Stimulated activated CD4-positive, alpha-beta T cell treated with anti-CD3 and anti-CD28 coated beads, Interleukin-12 subunit alpha, Interleukin-12 subunit beta, amount 100 ng/mL, for 24 hours (primary cell): ENCODE data around the gene RAMP3.
"Not testable (repeated sequence)": the region's sequence is repeated elsewhere in the genome, so short reads cannot be mapped to it uniquely, and the experiment has no call there.

Experiments
- DNase-seq, 2 experiments: peaks; one replicate each; pipeline ENCODE4 v3.0.0-alpha.2; 2020; ENCODE audit warnings: low read depth in 2 of 2

RAMP3 gene

DNA sequence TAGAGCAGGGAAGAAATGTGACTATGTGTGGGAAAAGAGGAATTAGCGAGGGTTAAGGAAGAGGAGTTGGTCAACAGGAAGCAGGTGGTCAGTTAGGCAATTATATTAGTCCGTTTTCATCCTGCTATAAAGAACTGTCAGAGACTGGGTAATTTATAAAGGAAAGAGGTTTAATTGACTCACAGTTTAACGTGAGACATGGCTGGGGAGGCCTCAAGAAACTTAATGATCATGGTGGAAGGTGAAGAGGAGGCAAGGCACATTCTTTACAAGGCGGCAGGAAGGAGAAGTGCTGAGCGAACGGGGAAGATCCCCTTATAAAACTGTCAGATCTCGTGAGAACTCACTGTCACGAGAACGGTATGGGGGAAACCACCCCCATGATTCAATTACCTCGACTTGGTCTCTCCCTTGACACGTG is 35.0 kb downstream of the RAMP3 start:
- no peak for DNase-seq

DNA sequence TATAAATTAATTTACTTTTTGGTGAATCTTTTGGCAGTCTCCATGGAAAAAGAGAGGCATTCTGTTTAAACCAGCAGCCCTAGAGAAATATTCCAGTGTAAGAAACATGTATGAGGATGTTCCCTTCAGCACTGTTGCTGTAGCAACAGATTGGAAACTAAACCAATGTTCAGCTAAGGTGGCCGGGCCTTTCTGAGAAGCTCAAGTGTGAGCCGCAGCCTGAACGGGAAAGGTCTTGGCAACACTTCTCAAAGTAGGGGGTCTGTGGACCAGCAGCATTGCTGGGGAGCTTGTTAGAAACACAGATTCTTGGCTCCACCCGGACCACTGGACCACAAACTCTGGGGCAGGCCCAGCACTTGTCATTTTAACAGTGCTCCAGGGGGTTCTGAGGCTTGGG is 36.2 kb downstream of the RAMP3 start:
- DNase-seq, result no peak

DNA sequence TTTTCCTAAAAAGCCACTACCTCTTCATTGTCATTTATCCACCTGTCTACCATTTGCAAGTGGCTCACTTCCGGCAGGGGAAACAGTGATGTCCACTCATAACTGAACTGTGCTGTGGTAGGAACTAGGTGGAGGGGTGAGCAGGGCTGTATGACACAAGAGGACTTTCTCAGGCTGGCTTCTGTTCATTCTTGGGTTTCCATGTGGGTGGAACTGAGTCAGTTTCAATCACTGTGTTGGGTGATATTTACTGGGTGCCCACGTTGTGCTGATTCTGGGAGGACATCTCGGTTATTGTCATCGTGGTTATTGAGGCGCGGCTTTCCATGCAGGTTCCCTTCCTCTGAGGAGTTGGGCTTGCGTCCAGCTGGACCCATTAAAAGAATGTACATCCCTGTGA is 38.8 kb downstream of the RAMP3 start:
- DNase-seq, result peak; percentile 18 to 62

DNA sequence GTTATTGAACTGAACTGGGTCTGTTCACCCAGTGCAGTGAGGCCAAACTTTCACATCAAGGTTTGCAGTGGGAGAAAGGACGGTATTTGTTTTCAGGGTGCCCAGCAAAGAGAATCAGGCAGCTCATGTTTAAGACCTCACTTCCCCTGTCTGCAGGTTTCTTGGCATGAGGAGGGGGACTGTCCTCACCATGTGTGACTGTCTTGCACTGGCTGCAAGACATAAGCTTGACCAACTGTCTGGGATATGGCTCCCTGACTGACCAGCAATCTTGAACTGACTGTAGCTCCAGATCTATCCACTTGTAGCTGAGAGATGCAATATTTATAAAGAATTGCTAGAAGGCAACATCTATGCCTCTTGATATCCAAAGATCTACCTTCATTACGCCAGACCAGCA is 39.9 kb downstream of the RAMP3 start:
- DNase-seq, result no peak

DNA sequence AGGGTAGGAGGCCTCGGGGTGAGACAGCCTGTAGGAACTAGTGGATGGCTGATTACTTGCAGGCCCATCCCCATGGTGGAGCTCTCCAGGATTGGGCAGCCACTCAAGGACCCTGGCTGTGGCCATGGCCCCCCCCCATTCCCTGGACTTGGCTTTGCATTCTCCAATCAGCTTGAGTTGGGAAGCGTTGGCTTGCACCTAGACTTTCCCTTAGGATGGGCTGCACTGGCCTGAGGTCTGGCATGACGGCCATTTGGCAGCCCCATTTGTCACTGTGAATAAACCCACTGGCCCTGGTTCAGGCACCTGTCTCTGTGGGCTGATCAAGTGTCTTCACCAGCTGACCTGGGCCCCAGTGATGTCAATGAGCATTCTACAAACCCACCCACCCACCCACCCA is 41.4 kb downstream of the RAMP3 start:
- DNase-seq, result no peak

DNA sequence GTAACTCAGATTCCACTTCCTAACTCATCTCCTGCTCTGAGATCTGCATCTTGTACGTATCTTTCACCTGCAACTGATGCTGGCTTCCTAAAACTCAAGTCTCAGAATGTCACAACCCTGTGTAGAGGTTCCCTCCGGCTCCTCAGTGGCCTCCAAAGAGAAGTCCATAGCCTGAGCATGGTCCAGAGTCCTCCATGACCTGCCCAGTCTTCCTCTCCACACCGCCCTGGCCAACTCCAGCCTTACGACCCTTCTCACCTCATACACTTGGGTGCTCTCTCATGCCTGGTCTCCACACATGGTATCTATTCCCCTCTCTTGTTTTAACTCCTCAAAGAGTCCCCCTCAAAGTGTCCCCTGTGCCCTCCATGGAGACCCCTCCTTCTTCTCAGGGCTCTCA is 41.9 kb downstream of the RAMP3 start:
- DNase-seq, result no peak

DNA sequence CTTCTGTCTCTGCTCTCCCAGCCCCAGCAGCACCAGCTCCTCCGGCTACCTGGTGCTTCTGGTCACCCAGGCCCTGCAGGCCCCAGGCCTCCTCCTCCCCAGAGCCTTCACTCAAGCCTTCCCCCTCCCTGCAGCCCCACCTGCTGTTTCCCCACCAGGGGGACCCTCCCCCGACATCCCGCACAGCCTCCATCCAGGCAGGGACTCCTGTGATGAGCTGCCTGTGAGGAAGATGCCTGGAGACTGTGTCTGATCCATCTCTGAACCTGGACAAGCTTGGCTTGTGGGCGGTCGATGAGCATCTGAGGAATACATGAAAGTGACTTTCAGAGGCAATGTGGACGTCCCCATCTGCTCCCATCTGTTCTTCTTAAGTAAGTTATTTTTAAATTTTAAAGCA is 45.0 kb downstream of the RAMP3 start:
- DNase-seq, result no peak

DNA sequence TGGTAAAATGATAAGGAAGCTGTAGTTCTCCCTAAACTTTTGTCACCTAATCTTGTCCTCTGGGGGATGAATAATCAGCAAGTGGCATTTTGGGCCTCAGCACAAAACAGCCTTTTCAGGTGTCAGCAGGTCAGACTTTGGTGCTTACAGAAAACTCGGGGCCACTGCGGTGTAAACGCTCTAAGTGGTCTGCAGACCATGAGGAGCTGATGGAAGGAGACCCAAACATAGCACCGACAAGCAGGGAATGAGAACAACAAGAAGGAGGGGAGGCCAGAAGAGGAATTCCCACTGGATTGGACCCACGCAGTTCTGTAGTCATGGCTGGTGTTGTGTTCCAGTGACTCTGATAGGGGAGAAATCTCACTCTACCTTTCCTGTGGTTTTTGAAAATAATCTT is 45.4 kb downstream of the RAMP3 start:
- DNase-seq, result no peak

DNA sequence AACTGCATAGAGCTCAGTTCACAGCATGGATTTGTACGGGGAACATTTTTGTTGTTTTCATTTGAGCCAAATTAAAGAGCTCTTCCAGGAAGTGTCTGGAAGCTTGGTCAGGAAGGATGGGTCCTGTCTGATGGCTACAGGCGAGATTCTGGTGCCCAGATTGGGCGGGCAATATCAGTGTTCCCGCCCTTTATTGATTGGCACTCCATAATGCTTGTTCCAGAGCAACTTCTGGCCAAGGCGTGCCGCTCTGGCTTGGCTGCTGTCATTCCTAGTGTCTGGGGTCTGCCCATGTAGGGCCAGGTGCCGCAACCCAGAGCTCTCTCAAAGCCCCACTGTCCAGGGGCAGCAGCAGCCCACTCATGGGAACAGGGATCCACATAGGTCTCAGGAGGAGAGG is 45.9 kb downstream of the RAMP3 start:
- DNase-seq, result no peak

DNA sequence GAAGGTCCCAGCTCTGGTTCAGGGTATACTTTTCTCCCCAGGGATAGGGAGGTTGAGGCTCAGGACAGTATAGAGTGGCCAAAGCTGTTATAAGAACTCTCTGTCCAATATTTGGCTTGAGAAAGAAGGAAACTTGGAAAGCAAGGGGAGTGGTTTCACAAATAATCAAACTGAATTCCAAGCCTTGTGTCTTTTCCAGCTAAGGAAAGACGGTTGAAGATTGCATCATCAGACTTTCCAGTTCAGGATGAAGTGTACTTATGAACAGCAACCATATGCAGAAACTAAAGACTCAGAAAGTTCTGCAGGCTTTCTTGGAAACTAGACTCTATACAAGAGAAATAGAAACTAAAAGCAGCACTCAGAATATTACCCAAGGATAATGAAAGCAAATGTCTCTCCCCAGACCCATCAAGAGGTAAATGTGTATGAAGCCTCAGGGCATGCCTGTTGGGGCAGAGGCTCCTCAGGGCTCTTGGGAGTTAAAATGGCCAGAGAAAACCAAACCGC is 46.4 kb downstream of the RAMP3 start:
- DNase-seq, result no peak

DNA sequence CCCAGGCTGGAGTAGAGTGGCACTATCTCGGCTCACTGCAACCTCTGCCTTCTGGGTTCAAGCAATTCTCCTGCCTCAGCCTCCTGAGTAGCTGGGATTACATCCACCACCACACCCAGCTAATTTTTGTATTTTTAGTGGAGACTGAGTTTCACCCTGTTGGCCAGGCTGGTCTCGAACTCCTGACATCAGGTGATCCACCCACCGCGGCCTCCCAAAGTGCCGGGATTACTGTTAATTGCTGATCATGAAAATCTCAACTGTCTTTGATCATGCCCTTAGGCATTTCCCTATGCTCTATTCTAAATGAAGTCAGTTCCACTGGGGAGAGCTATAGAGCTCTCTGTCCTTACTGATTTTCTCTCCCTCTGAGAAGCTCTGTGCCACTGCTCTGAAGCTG is 48.7 kb downstream of the RAMP3 start:
- not testable (repeated sequence) for DNase-seq

DNA sequence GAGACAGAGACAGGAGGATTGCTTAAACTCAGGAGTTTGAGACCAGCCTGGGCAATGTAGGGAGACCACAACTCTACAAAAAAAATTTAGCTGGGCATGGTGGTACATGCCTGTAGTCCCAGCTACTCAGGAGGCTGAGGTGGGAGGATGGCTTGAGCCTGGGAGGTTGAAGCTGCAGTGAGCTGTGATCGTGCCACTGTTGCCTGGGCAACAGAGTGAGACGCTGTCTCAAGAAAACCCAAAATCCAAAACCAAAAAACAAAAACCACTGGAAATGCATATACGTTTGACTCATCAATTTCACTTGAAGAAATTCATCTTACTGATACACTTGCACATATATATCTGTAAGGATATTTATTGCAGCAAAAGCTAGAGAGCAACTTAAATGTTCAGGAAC is 52.3 kb downstream of the RAMP3 start:
- not testable (repeated sequence) for DNase-seq

DNA sequence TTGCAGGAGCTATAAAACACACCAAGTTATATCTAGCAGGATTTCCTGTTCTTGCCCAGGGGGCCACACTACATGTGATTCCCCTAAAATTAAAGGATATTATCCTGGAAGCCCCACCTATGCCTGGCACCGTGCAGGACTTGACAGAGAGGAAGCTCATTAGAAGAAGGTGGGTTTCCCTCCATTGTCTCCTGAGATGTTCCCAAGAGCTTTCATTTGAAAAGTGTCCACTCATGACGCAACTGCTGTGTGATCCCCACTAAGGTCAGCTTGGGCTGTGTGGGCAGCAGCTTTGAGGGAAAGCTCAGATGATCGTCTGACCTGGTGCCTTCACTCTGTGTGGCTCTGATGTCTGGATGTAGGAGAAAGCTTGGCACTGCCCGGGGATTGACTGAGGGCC is 53.5 kb downstream of the RAMP3 start:
- DNase-seq, result no peak

DNA sequence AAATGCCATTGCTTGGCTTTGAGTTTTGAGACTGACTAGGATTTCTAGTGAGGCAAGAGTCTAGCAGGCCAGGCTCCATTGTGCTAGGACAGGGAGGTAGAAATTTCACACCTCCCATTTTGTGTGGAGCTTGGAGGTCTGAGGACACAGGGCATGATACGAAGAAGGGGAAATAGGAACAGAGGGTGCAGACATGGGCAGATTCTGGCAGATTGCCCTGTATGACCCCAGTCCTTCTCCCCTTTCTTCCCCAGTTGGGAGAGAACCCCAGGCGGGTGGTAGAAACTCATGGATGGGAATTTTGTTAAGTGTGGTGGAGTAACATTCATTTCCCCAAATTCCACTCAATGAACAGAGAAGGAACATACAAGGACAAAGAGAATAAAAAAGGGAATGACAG is 54.4 kb downstream of the RAMP3 start:
- no peak for DNase-seq

DNA sequence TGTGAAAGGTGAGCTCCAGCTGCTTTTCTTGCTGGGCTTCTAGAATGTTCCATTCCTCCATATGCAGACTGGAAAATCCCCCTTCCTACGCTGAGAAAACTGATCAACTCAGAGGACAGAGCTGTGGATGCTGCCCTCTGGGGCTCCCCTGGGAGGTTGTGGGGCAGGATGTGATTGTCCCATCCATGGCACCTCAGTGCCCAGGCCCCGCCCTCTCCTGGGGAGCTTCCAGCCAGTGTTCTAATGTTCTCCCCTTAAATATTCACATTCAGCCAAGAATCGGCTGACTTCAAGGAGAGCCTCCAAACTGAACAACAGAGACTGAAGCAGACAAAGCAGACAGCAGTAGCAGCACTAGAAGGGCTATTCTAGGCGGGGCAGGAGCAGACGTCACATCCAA is 55.0 kb downstream of the RAMP3 start:
- DNase-seq, result no peak

DNA sequence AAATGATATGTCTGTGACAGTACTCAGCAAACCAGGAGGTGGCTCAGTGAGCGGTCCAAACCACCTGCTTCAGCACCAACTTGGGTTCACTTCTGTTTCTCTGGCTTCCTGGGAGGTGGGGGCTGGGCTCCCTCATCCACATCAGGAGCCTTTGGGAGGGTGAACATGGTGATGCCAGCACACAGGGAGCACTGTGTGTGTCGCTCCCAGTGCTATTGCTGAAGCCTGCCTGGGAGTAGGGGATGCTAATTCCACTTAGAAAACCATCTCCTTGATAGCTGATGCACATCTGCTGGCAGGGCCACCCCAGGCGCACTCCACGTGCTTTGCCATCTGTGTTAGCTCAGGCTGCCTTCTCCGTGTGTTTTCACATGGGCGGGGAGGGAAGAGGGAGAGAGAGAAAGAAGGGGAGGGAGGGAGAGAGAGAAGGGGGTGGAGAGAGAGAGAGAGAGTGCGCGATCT is 58.0 kb downstream of the RAMP3 start:
- no peak for DNase-seq

DNA sequence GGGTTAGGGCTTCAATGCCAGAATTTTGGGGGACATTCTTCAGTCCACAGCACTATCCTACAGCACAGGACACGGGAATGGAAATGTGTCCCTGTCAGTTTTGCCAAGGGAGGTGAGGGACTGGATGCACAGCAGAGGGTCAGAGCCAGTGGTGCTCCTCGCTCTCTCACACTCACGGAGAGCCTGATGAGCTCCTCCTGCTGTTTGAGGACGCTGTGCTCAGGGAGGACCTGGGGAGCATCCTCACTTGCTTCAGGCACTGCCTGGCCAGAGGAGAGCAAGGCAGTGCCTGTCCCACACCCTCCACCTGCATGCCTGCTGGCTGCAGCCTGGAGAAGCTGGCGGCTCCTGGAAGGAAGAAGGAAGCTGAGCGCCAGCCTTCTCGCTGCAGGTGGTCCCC is 58.6 kb downstream of the RAMP3 start:
- DNase-seq, result no peak

DNA sequence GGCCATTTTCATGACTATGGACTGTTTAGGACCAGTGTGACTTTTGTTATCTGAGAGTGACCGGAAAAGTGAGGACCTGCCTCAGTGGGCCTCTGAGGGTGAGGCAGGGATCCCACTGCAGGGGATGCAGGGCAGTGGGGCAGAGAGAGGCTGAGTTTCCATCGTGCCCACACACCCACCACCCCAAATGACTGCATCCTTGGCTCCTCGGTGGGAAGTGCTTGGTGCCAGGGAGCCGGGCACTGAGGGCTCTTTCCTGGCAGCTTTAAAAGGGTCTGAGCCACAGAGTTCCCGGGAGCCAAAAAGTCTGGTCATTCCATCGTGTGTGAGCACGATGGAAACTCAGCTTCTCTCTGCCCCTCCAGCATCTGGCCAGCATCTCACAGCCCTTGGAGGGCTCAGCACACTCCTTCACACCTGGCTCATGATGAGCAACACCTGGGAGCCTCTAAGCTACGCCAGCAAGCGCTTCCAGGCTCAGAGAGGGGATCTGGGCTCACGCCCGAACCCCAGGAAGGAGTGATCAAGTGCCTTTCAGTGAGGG is 59.1 kb downstream of the RAMP3 start:
- DNase-seq, result no peak

DNA sequence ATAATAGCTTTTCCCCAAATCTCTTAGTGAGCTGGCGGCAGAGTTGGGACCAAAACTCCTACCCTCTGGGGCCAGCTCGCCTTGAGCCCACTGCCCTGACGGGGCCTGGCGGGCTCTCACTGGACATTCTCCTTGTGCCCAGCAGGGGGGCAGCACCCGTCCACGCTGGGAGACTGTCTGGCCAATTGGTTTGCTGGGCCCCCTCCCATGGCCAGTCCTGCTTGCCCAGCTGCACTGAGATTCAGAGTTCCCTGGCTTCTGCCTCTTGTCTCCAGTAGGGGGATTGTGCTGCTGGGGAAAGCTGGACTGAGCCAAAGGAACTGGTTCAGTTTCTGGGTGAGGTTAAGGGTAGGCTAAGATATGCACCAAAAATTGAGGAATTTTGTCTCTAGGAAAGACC is 59.8 kb downstream of the RAMP3 start:
- no peak for DNase-seq

DNA sequence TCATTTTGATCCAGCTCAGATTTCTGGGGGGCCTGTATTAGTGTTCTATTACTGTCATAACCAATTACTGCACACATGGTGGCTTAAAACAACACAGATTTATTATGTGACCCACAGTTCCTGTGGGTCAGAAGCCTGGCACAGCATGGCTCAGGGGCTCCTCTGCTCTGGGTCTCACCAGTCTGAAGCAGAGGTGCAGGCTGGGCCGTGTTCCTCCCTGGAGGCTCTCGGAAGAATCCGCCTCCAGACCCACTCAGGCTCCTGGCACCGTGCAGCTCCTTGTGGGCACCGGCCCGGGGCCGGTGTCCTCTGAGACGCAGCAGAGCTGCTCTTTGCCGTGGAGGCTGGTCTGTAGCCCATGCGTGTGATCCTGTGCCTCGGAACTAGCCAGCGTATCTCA is 61.5 kb downstream of the RAMP3 start:
- DNase-seq, result no peak

DNA sequence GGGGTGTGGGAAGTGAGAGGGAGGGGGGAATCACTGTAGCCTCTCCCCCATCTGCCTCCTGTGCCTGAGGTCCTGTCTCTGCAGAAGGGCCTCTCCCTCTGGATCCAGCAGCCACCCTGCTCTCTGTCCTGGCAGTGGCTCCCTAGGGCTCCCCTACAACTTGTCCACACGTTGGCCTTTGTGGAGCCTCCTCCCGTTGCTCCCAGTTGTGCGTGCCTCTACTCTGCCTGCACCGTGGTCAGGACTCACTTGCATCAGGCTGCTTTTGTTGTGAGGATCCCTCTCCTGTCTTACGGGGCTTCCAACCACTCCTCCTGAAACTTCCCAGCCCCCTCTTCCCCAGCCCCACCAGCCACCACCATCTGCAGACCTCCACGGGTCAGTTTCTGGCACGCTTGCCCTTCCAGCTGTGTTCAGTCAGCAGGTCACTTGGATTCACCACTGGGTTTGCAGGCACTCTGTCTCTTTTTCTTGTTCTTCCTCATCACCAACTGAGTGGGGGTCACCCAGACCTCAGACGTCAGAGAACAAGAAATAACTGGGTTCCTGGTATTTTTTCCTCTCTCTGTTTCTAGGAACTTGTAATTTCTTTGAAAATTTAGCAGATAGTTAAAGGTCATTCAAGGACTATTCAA is 62.3 kb downstream of the RAMP3 start:
- no peak for DNase-seq

DNA sequence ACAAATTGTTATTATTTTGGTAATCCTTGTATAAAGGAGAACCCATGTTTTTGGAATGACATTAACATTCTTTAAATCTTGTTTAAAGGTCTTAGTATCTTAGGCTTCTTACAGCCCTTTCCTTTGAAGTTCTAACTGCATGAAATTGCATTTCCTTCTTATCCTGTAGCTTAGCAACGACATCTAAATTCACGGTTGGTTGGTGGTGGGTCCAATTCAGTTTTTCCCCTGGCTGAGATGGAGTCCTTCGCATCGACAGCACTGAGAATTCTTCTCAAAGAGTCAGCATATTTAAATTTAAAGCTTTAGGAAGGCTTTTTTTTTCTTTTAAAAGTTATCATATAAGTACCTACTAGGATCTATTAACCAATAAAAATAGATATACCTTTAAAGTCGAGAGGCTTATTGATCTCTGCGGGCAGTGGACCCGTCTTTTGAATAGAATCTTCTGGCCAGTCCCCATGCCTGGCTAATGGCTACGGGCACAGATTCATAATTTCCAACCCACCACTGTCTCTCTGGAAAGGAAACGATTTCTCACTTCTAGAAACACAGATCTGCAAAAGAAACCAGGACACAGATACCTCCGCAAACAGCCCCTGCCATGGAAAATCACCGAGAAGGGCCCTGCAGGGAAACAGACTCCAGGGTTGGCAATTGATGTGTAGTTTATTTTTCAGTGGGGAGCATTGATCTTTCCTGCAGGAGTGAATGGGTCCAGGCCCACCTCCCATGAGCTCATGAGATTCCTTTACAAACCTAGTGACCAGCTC is 63.4 kb downstream of the RAMP3 start:
- DNase-seq, result no peak
